HG03280 (cell line): Measurements from ENCODE around the gene C1orf52.
A peak's percentile ranks its signal among the peaks of the same experiment; 100 is the strongest.

Experiments used
- ATAC-seq: cut with Tn5 transposase; IDR thresholded peaks from one replicate; pipeline ENCODE4 v1.9.1; 2021; ENCODE audit warnings: mild to moderate bottlenecking, moderate library complexity; ENCODE audit not compliant: unreplicated experiment

Gene C1orf52

GRCh38 chr1:85259118-85259911, at the start of gene C1orf52:
C1orf52 (minus strand) TSS chr1:85259662; CDS start chr1:85259633, 29 bp downstream.
- peak; percentile 98 for ATAC-seq

GRCh38 chr1:85308833-85309350, 49.4 kb upstream of the C1orf52 start:
- no peak for ATAC-seq

GRCh38 chr1:85307987-85308832, 48.7 kb upstream of the C1orf52 start:
- peak; percentile 86 for ATAC-seq

- no peak for ATAC-seq
These were observed 46.8 kb upstream of the C1orf52 start for GRCh38 chr1:85306236-85306635.

GRCh38 chr1:85303440-85304162, 44.1 kb upstream of the C1orf52 start:
- no peak for ATAC-seq

GRCh38 chr1:85300140-85300539, 40.7 kb upstream of the C1orf52 start:
- ATAC-seq: no peak

- ATAC-seq: peak; percentile 81
These were observed 38.6 kb upstream of the C1orf52 start for GRCh38 chr1:85297855-85298629.

GRCh38 chr1:85297538-85297854, 38.0 kb upstream of the C1orf52 start:
- ATAC-seq: no peak

- ATAC-seq: no peak
These were observed 37.5 kb upstream of the C1orf52 start for GRCh38 chr1:85296980-85297379.

GRCh38 chr1:85295654-85296053, 36.2 kb upstream of the C1orf52 start:
- ATAC-seq: no peak

GRCh38 chr1:85295006-85295431, 35.6 kb upstream of the C1orf52 start:
- no peak for ATAC-seq

- no peak for ATAC-seq
These were observed 31.4 kb upstream of the C1orf52 start for GRCh38 chr1:85290826-85291225.

GRCh38 chr1:85289848-85290335, 30.4 kb upstream of the C1orf52 start:
- no peak for ATAC-seq

- no peak for ATAC-seq
These were observed 29.9 kb upstream of the C1orf52 start for GRCh38 chr1:85289207-85289847.

- no peak for ATAC-seq
These were observed 24.7 kb upstream of the C1orf52 start for GRCh38 chr1:85284202-85284601.

GRCh38 chr1:85283475-85284199, 24.2 kb upstream of the C1orf52 start:
- ATAC-seq: no peak

- ATAC-seq: no peak
These were observed 23.0 kb upstream of the C1orf52 start for GRCh38 chr1:85282424-85282823.

GRCh38 chr1:85280636-85281035, 21.2 kb upstream of the C1orf52 start:
- ATAC-seq: no peak

- ATAC-seq: no peak
These were observed 20.1 kb upstream of the C1orf52 start for GRCh38 chr1:85279458-85280080.
